ENCODE data around the gene MYO10.
"Not testable (repeated sequence)": the region's sequence is repeated elsewhere in the genome, so short reads cannot be mapped to it uniquely, and the experiment has no call there.

GRCh38 chr5:16985304-16985703, 49.2 kb upstream of the MYO10 start:
- TF ChIP-seq CTCF (conservative IDR thresholded peaks at IDR 0.05); ZFX (IDR thresholded peaks at IDR 0.05): not testable (repeated sequence)

Measured in C4-2B (cell line).